B cell (primary cell): ENCODE data around the gene RNF166.

ENCODE experiments used
- EZH2 ChIP-seq: IDR thresholded peaks from 2 replicates; pipeline ENCODE4 v1.6.1; 2012; ENCODE audit warnings: borderline replicate concordance, low read depth, mild to moderate bottlenecking, moderate library complexity, low read length; ENCODE audit not compliant: insufficient read depth, poor library complexity, severe bottlenecking
- TF ChIP-seq, protein P1 (sequence below): fragments of 200-600 bp; IDR thresholded peaks from one replicate; pipeline ENCODE4 v1.8.0; 2022; ENCODE audit warnings: antibody characterized with exemption, mild to moderate bottlenecking

DNA sequence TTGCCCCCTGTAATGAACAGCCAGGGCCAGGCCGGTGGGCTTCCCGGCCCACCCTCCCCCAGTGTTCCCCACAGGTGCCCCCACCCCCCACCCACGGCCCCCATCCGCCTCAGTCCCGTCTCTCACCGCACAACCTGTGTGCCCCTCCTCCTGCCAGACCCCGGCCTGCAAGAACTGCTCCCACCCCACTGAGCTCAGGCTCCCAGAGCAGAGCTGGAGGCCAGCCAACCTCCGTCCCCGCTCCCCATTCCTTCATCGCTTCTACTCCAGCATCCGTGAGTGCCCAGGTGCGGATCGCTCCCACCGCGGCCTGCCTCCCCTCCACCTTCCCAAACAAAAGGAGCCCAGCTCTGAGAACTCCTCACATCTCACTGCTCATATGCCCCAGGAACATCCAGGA lies 47.5 kb downstream of the RNF166 start:
- TF ChIP-seq, protein P1, sequence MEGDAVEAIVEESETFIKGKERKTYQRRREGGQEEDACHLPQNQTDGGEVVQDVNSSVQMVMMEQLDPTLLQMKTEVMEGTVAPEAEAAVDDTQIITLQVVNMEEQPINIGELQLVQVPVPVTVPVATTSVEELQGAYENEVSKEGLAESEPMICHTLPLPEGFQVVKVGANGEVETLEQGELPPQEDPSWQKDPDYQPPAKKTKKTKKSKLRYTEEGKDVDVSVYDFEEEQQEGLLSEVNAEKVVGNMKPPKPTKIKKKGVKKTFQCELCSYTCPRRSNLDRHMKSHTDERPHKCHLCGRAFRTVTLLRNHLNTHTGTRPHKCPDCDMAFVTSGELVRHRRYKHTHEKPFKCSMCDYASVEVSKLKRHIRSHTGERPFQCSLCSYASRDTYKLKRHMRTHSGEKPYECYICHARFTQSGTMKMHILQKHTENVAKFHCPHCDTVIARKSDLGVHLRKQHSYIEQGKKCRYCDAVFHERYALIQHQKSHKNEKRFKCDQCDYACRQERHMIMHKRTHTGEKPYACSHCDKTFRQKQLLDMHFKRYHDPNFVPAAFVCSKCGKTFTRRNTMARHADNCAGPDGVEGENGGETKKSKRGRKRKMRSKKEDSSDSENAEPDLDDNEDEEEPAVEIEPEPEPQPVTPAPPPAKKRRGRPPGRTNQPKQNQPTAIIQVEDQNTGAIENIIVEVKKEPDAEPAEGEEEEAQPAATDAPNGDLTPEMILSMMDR, result no peak
- no peak for TF ChIP-seq EZH2
